GM12864 (cell line): ENCODE data around the gene AGPAT1.

Experiments used
- DNase-seq: peaks from one replicate; pipeline ENCODE4 v3.0.0-alpha.2; 2011; ENCODE audit warnings: low read depth
- H3K4me3 ChIP-seq: 2 replicates; pipeline ENCODE4 v1.5.1; 2011; ENCODE audit warnings: mild to moderate bottlenecking, low read depth, low read length, control low read depth
- CTCF ChIP-seq: IDR thresholded peaks from 2 replicates; pipeline ENCODE4 v1.5.1; 2011; ENCODE audit warnings: low read depth, mild to moderate bottlenecking, moderate library complexity, low read length, control low read depth, inconsistent platforms; ENCODE audit errors: missing control alignments

Gene AGPAT1

GRCh38 chr6:32140420-32141046, 35.4 kb downstream of the AGPAT1 start:
- no peak for DNase-seq
- no peak overlapping the region for H3K4me3 ChIP-seq
- no peak for TF ChIP-seq CTCF

- H3K4me3 ChIP-seq, result no peak overlapping the region
- no peak for DNase-seq
- TF ChIP-seq CTCF, result no peak
These were observed 36.3 kb downstream of the AGPAT1 start for GRCh38 chr6:32139590-32139989.

GRCh38 chr6:32137454-32137853, 38.4 kb downstream of the AGPAT1 start:
- no peak for TF ChIP-seq CTCF
- no peak for DNase-seq

GRCh38 chr6:32133786-32134185, 42.1 kb downstream of the AGPAT1 start:
- no peak for TF ChIP-seq CTCF
- DNase-seq, result no peak

More at GRCh38 chr6:32137454-32137853, 38.4 kb downstream of the AGPAT1 start:
- no peak overlapping the region for H3K4me3 ChIP-seq

GRCh38 chr6:32132110-32132509, 43.8 kb downstream of the AGPAT1 start:
- no peak for DNase-seq
- no peak overlapping the region for H3K4me3 ChIP-seq
- no peak for TF ChIP-seq CTCF

More at GRCh38 chr6:32133786-32134185, 42.1 kb downstream of the AGPAT1 start:
- no peak overlapping the region for H3K4me3 ChIP-seq

GRCh38 chr6:32131439-32131948, 44.4 kb downstream of the AGPAT1 start:
- DNase-seq, result no peak
- no peak for TF ChIP-seq CTCF
- H3K4me3 ChIP-seq, result no peak overlapping the region
